ENCODE data around the gene PIGN.

The PIGN gene

DNA sequence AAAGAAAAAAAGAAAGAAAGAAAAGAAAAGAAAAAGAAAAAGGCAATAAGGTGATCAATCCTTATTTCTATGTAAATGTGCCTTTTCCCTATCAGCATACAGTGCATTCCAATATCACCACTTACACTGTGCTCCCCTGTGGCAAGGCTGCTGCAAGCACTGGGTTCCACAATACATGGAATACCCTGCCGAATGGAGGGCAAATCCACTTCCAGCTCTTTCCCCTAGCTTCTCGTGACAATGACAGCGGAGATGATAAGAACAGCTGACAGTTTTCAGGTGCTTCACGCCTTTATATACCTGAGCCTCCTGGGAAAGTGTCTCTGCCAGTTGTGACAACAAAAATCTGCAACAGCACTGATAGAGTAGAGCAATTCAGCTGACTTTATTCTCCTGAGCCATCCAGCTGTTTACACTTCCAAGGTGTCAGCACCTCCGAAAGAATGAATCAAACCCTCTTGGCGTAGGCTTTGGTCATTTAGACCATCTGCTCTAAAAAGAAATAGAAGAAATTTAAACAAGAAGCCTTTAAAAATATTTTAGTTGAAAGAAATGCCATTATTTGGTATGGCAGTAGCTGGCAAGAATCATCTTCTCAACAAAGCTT, 158.8 kb downstream of the PIGN start:
- Histone ChIP-seq H3K36me3 (ENCODE audit: insufficient read depth, low read length) (no peaks in the 10 kb centered on the region), H2AFZ (ENCODE audit: low read depth, low read length) (no peak overlapping the region), H3K9me3 (ENCODE audit: insufficient read depth, low read length, severe bottlenecking) (no peaks in the 10 kb centered on the region), H3K4me3 (ENCODE audit: low read depth in 1 of 2, low read length in 2 of 2) (no peak overlapping the region), H3K4me1 (ENCODE audit: insufficient read depth, low read length) (peaks cover 3% of the 10 kb centered on the region), H3K4me2 (ENCODE audit: insufficient read depth, low read length) (no peak overlapping the region), H3K79me2 (ENCODE audit: insufficient read depth, low read length) (no peaks in the 10 kb centered on the region), H4K20me1 (ENCODE audit: insufficient read depth, low read length) (no peaks in the 10 kb centered on the region), H3K27me3 (ENCODE audit: insufficient read depth, low read length, poor library complexity) (no peaks in the 10 kb centered on the region), H3K9ac (ENCODE audit: low read depth, low read length) (no peak overlapping the region), H3K27ac (ENCODE audit: low read length) (no peak overlapping the region)
- TF ChIP-seq, protein P1, sequence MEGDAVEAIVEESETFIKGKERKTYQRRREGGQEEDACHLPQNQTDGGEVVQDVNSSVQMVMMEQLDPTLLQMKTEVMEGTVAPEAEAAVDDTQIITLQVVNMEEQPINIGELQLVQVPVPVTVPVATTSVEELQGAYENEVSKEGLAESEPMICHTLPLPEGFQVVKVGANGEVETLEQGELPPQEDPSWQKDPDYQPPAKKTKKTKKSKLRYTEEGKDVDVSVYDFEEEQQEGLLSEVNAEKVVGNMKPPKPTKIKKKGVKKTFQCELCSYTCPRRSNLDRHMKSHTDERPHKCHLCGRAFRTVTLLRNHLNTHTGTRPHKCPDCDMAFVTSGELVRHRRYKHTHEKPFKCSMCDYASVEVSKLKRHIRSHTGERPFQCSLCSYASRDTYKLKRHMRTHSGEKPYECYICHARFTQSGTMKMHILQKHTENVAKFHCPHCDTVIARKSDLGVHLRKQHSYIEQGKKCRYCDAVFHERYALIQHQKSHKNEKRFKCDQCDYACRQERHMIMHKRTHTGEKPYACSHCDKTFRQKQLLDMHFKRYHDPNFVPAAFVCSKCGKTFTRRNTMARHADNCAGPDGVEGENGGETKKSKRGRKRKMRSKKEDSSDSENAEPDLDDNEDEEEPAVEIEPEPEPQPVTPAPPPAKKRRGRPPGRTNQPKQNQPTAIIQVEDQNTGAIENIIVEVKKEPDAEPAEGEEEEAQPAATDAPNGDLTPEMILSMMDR (IDR thresholded peaks at IDR 0.05; ENCODE audit: borderline replicate concordance, extremely low read depth, low read length, poor library complexity, severe bottlenecking) = no peak
- no peak for TF ChIP-seq EZH2 (IDR thresholded peaks at IDR 0.05; ENCODE audit: borderline replicate concordance, low read depth, low read length, severe bottlenecking)
- DNase-seq = no peak
- no peak for ATAC-seq (ENCODE audit: insufficient read depth, low read depth)

DNA sequence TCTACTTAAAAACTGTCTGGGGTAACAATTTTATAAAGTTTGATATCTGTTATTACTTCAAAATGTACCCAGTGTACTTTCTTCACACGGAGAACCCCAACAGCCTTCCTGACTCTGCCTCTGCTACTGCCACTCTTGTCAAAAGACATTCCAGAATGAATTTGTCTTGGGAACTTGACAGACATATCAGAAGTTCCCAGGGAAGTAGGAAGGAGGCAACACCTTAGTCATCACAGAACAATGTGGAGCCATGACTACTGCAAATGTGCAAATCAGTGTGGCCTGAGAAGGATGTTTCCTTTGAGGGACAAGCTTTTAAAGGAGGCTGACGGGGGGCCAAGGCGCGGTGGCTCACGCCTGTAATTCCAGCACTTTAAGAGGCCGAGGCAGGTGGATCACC, 160.3 kb downstream of the PIGN start:
- no peak overlapping the region for H3K9ac ChIP-seq (ENCODE audit: low read depth, low read length)
- H3K79me2 ChIP-seq (ENCODE audit: insufficient read depth, low read length) = no peaks in the 10 kb centered on the region
- no peak for TF ChIP-seq EZH2 (IDR thresholded peaks at IDR 0.05; ENCODE audit: borderline replicate concordance, low read depth, low read length, severe bottlenecking)
- TF ChIP-seq, protein P1 (IDR thresholded peaks at IDR 0.05; ENCODE audit: borderline replicate concordance, extremely low read depth, low read length, poor library complexity, severe bottlenecking) = no peak
- no peak overlapping the region for H2AFZ ChIP-seq (ENCODE audit: low read depth, low read length)
- H3K9me3 ChIP-seq (ENCODE audit: insufficient read depth, low read length, severe bottlenecking) = no peaks in the 10 kb centered on the region
- no peaks in the 10 kb centered on the region for H3K36me3 ChIP-seq (ENCODE audit: insufficient read depth, low read length)
- H3K27ac ChIP-seq (ENCODE audit: low read length) = no peak overlapping the region
- H3K4me3 ChIP-seq (ENCODE audit: low read depth in 1 of 2, low read length in 2 of 2) = no peak overlapping the region
- no peak for DNase-seq
- no peaks in the 10 kb centered on the region for H3K4me1 ChIP-seq (ENCODE audit: insufficient read depth, low read length)
- no peaks in the 10 kb centered on the region for H3K27me3 ChIP-seq (ENCODE audit: insufficient read depth, low read length, poor library complexity)
- H4K20me1 ChIP-seq (ENCODE audit: insufficient read depth, low read length) = no peaks in the 10 kb centered on the region
- ATAC-seq (ENCODE audit: insufficient read depth, low read depth) = no peak
- H3K4me2 ChIP-seq (ENCODE audit: insufficient read depth, low read length) = no peak overlapping the region

DNA sequence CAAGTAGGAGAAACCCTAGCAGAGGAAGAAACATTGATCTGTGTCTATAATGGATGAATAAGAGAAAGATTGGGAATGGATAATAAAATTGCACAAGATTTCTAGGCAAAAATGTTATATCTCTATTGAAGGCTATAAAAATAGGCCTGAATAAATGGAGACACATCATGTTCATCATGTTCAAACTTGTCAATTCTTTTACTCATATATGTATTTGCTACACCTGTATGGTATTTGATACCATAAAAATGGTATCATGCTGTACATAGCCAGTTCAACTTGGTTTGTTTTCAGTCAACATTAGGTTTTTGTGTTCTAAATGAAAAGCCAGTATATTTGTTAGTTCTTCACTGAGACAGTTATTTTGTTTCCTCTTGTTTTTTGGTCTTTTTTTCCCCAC, 161.9 kb downstream of the PIGN start:
- TF ChIP-seq, protein P1 (IDR thresholded peaks at IDR 0.05; ENCODE audit: borderline replicate concordance, extremely low read depth, low read length, poor library complexity, severe bottlenecking) = no peak
- no peak for TF ChIP-seq EZH2 (IDR thresholded peaks at IDR 0.05; ENCODE audit: borderline replicate concordance, low read depth, low read length, severe bottlenecking)
- no peaks in the 10 kb centered on the region for H4K20me1 ChIP-seq (ENCODE audit: insufficient read depth, low read length)
- no peak overlapping the region for H2AFZ ChIP-seq (ENCODE audit: low read depth, low read length)
- DNase-seq (no peak), ATAC-seq (ENCODE audit: insufficient read depth, low read depth) (no peak)
- H3K79me2 ChIP-seq (ENCODE audit: insufficient read depth, low read length) = no peaks in the 10 kb centered on the region
- no peaks in the 10 kb centered on the region for H3K27me3 ChIP-seq (ENCODE audit: insufficient read depth, low read length, poor library complexity)
- H3K4me2 ChIP-seq (ENCODE audit: insufficient read depth, low read length) = no peak overlapping the region
- H3K4me1 ChIP-seq (ENCODE audit: insufficient read depth, low read length) = no peaks in the 10 kb centered on the region
- H3K9me3 ChIP-seq (ENCODE audit: insufficient read depth, low read length, severe bottlenecking) = no peaks in the 10 kb centered on the region
- no peak overlapping the region for H3K4me3 ChIP-seq (ENCODE audit: low read depth in 1 of 2, low read length in 2 of 2)
- no peaks in the 10 kb centered on the region for H3K36me3 ChIP-seq (ENCODE audit: insufficient read depth, low read length)
- no peak overlapping the region for H3K9ac ChIP-seq (ENCODE audit: low read depth, low read length)
- H3K27ac ChIP-seq (ENCODE audit: low read length) = no peak overlapping the region
